ENCODE measurements around the gene CST9. TPM values are rescaled to one million over a fixed set of nuclear protein-coding genes. Genes with fewer than 3 reads are reported as not detected.
A peak's percentile ranks its signal among the peaks of the same experiment; 100 is the strongest.

The CST9 gene
- not detected for polyA plus RNA-seq (2013, experiment 1 of 2; ENCODE audit: insufficient read length)
- not detected for polyA plus RNA-seq (2013, experiment 2 of 2; ENCODE audit: insufficient read length)

GRCh38 chr20:23605867-23606651 lies at the start of gene CST9:
CST9 (minus strand) TSS chr20:23605917; CDS start chr20:23605864, 53 bp downstream.
- DNase-seq = no peak

- DNase-seq = no peak
Observed at GRCh38 chr20:23654717-23655116, 49.0 kb upstream of the CST9 start.

- DNase-seq = no peak
Observed at GRCh38 chr20:23654000-23654399, 48.3 kb upstream of the CST9 start.

GRCh38 chr20:23653400-23653938 lies 47.8 kb upstream of the CST9 start:
- no peak for DNase-seq

GRCh38 chr20:23652926-23653325 lies 47.2 kb upstream of the CST9 start:
- DNase-seq = no peak

GRCh38 chr20:23652371-23652770 lies 46.7 kb upstream of the CST9 start:
- peak; percentile 68 for DNase-seq

- DNase-seq = no peak
Observed at GRCh38 chr20:23651117-23651516, 45.4 kb upstream of the CST9 start.

- no peak for DNase-seq
Observed at GRCh38 chr20:23649830-23650417, 44.2 kb upstream of the CST9 start.

GRCh38 chr20:23649242-23649641 lies 43.5 kb upstream of the CST9 start:
- no peak for DNase-seq

- no peak for DNase-seq
Observed at GRCh38 chr20:23647346-23647745, 41.6 kb upstream of the CST9 start.

- DNase-seq = no peak
Observed at GRCh38 chr20:23646106-23646873, 40.6 kb upstream of the CST9 start.

GRCh38 chr20:23645575-23645974 lies 39.9 kb upstream of the CST9 start:
- no peak for DNase-seq

GRCh38 chr20:23644164-23644563 lies 38.4 kb upstream of the CST9 start:
- no peak for DNase-seq

- no peak for DNase-seq
Observed at GRCh38 chr20:23643659-23644058, 37.9 kb upstream of the CST9 start.

GRCh38 chr20:23641936-23642751 lies 36.4 kb upstream of the CST9 start:
- peak; percentile 42 for DNase-seq

- DNase-seq = no peak
Observed at GRCh38 chr20:23640671-23641667, 35.3 kb upstream of the CST9 start.

GRCh38 chr20:23640018-23640601 lies 34.4 kb upstream of the CST9 start:
- DNase-seq = no peak

- DNase-seq = no peak
Observed at GRCh38 chr20:23639490-23639958, 33.8 kb upstream of the CST9 start.

- no peak for DNase-seq
Observed at GRCh38 chr20:23638309-23638708, 32.6 kb upstream of the CST9 start.
